CD8-positive, alpha-beta memory T cell (primary cell): ENCODE measurements around the gene TCF7L2. TPM values are rescaled to one million over a fixed set of nuclear protein-coding genes. Genes with fewer than 3 reads are reported as not detected.

Source experiments
- CTCF ChIA-PET: fragments of 350-600 bp; sonication (Branson Sonifier 250); formaldehyde crosslinking; loops from one replicate; lab custom pipeline; 2021; ENCODE audit warnings: antibody characterized with exemption; lab: Charles Lee
- POLR2A ChIA-PET: fragments of 350-600 bp; sonication (Branson Sonifier 250); formaldehyde crosslinking; loops from one replicate; lab custom pipeline; 2021; ENCODE audit warnings: antibody characterized with exemption; lab: Charles Lee
- DNase-seq, 5 donors: peaks; one replicate each; pipeline versions ENCODE4 v3.0.0 to v3.0.0-alpha.2; 2020 to 2022; ENCODE audit warnings: mixed read lengths in 1 of 5
- H3K27ac ChIP-seq: one replicate; pipeline ENCODE4 v1.7.0; 2013; ENCODE audit warnings: low read depth, mild to moderate bottlenecking, low read length, moderate library complexity
- H3K27me3 ChIP-seq: 2 replicates; pipeline ENCODE4 v1.7.0; 2013; ENCODE audit warnings: low read length, mild to moderate bottlenecking; ENCODE audit not compliant: insufficient read depth, poor library complexity, severe bottlenecking
- H3K36me3 ChIP-seq: 2 replicates; pipeline ENCODE4 v1.7.0; 2013; ENCODE audit warnings: mild to moderate bottlenecking, low read length, moderate library complexity; ENCODE audit not compliant: insufficient read depth
- H3K4me1 ChIP-seq: 2 replicates; pipeline ENCODE4 v1.7.0; 2013; ENCODE audit warnings: mild to moderate bottlenecking, low read length, moderate library complexity; ENCODE audit not compliant: insufficient read depth
- H3K4me3 ChIP-seq: 2 replicates; pipeline ENCODE4 v1.7.0; 2013; ENCODE audit warnings: mild to moderate bottlenecking, low read length
- H3K9me3 ChIP-seq: 2 replicates; pipeline ENCODE4 v1.7.0; 2013; ENCODE audit warnings: mild to moderate bottlenecking, low read length
- H3K27ac Mint-ChIP-seq, 8 donors: one replicate each; pipeline ENCODE4 v1.8.0; 2020 to 2021; ENCODE audit warnings: mixed read lengths in 8 of 8, mild to moderate bottlenecking in 6 of 8, inconsistent platforms in 3 of 8, moderate library complexity in 3 of 8
- H3K27me3 Mint-ChIP-seq, 2 donors: one replicate each; pipeline ENCODE4 v1.8.0; 2020 to 2021; ENCODE audit warnings: mixed read lengths in 2 of 2, mild to moderate bottlenecking in 1 of 2, moderate library complexity in 1 of 2
- H3K36me3 Mint-ChIP-seq, 3 donors: one replicate each; pipeline ENCODE4 v1.8.0; 2020 to 2021; ENCODE audit warnings: mixed read lengths in 3 of 3, inconsistent platforms in 1 of 3, mild to moderate bottlenecking in 1 of 3
- H3K4me1 Mint-ChIP-seq, 3 donors: one replicate each; pipeline ENCODE4 v1.8.0; 2020 to 2021; ENCODE audit warnings: mixed read lengths in 3 of 3, inconsistent platforms in 1 of 3, mild to moderate bottlenecking in 1 of 3
- H3K4me3 Mint-ChIP-seq, 7 donors: one replicate each; pipeline ENCODE4 v1.8.0; 2020 to 2021; ENCODE audit warnings: mixed read lengths in 7 of 7, mild to moderate bottlenecking in 6 of 7, moderate library complexity in 4 of 7, inconsistent platforms in 2 of 7
- H3K9me3 Mint-ChIP-seq, 5 donors: one replicate each; pipeline ENCODE4 v1.8.0; 2020 to 2022; ENCODE audit warnings: mixed read lengths in 5 of 5, mild to moderate bottlenecking in 3 of 5, moderate library complexity in 2 of 5, inconsistent platforms in 1 of 5
- polyA plus RNA-seq: library from polyadenylated mRNA; unstranded; fragments of 300-500 nt; fragmentation: Illumina TruSeq; gene quantifications from one replicate; pipeline ENCODE4 v1.2.3, GENCODE V29; 2021
- total RNA-seq, 2 experiments: library from RNA; stranded (reverse); gene quantifications; one replicate each; pipeline ENCODE4 v1.2.3, GENCODE V29; 2021

Gene TCF7L2
- total and polyA plus RNA-seq, 3 experiments from 2014 or later = 0.81 to 1.8 (median 0.89) TPM

DNA sequence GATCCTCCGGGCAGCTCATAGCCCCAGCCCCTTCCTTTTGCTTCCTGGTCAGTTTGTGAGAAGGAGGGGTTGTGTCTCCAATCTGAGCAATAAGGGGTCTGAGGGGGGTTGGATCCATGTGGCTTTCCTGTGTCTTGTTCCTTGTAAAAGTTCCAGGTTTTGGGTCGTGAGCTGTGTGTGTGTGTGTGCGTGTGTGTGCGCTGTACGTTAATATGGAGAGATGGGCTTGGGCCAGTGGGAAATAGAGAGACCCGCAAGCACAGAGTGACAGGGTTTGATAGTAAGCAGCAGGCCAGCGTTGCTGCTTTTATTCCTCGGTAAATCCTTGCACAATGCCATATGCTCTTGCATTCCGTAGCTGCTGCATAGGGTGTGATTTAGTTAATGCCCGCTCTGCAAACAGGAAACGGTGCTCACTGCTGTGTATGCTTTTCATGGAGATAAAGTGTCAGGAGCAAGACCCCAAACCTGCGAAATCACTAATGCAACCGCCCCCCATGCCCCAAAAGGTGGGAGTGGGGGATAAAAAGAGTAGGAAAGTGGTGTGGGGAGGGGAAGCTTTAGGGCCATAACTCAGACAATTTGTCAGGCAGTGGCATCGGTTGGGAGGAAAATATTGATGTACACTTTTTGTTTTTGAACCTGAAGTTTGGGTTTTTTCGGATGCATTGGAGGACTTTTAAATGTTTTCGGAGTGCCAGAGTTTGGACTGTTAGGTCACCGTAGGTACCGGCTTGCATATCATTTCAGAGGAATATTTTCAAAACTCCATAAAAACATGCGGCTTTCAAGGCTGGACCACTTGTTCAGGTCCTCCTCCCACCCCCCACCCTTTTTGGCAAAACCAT lies 108.7 kb downstream of the TCF7L2 start:
- Histone ChIP-seq H3K4me1 (peaks cover 12% of the 10 kb centered on the region), H3K27ac (peak overlapping the region; percentile 57), H3K9me3 (no peaks in the 10 kb centered on the region), H3K36me3 (no peaks in the 10 kb centered on the region), H3K4me3 (no peak overlapping the region), H3K27me3 (no peaks in the 10 kb centered on the region)
- Mint-ChIP-seq H3K27me3 (peaks cover under 1 to 2% of the 10 kb centered on the region in 2 donors), H3K9me3 (no peaks in the 10 kb centered on the region), H3K36me3 (no peaks in the 10 kb centered on the region), H3K4me3 (no peak overlapping the region), H3K4me1 (peaks cover 0 to 2% (median 0%) of the 10 kb centered on the region in 3 donors), H3K27ac (no peak overlapping the region)
- DNase-seq = no peak
- ChIA-PET CTCF (no interaction called here), POLR2A (no interaction called here)

DNA sequence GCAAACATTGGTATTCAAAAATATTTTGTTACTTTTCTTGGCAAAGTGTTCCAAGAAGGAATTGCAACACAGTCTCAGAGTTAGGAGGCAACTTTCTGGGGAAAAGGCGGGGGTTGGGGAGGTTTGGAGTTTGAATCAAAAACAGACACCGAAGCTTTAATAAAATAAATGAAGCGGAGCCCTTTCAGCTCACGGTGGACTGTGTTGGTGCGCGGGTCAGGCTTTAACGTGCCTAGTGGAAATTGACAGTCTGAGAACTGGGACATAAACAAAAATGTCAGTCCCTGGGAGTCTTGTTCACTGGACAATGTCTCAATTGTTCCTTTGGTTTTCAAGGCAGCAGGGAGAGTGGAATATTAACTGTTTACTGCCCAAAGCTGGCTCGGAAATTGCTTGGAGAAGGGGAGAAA lies 109.3 kb downstream of the TCF7L2 start:
- H3K27ac ChIP-seq = peak overlapping the region; percentile 57
- H3K9me3 ChIP-seq = no peaks in the 10 kb centered on the region
- no peak for DNase-seq
- Mint-ChIP-seq H3K27ac (no peak overlapping the region), H3K4me3 (no peak overlapping the region), H3K27me3 (peaks cover 0 to 2% of the 10 kb centered on the region in 2 donors), H3K4me1 (peaks cover 0 to 2% (median 0%) of the 10 kb centered on the region in 3 donors), H3K36me3 (no peaks in the 10 kb centered on the region), H3K9me3 (no peaks in the 10 kb centered on the region)
- H3K36me3 ChIP-seq = no peaks in the 10 kb centered on the region
- H3K27me3 ChIP-seq = no peaks in the 10 kb centered on the region
- POLR2A ChIA-PET = no interaction called here
- peaks cover 12% of the 10 kb centered on the region for H3K4me1 ChIP-seq
- CTCF ChIA-PET = no interaction called here
- H3K4me3 ChIP-seq = no peak overlapping the region

DNA sequence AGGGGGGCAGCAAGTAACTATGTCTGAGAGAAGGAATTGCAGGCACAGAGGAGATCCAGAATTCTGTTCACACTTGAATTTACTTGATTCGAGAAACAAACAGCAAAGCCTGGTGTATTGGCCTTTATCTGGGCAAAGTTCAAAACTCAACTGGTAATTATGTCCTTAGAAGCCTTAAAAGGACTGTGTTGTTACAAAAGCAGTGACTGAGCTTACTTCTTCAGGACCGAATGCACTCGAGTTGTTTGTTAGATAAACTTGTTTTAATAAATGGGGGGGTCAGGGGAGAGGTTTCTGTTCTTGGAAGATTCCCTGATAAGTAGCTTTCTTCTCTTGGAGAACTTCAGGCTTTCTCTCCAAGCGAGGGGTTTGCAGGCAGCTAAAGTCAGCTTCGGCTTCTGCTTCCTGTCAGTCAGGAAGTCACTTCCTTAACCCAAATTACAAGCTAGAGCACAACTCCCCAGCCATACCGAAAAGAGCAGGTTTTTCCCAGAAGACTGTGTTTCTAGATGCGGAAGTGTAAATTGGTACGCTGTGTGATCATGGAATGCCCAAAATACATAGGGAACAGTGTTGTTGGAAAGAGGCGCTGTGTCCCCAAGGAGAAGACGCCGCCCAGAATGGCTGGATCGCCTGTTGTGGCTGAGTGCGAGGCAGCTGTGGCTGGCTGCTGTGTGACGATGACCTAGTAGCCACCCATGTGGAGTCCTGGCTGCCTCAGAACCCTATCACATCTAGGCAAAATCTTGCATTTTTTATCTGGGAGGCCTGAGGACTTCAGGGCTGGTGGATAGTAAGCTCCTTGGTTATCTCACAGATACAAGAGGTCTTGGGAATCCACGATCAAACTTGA lies 110.4 kb downstream of the TCF7L2 start:
- ChIA-PET POLR2A (no interaction called here), CTCF (interaction anchor here (1.0 to 1.6 kb wide), 2 partner anchors 9 to 14 kb away, joined by 3 to 4 read pairs; no protein-coding TSS in a partner anchor)
- peak overlapping the region in 1 of 7 donors; percentile 27 for H3K4me3 Mint-ChIP-seq
- H3K4me1 ChIP-seq = peaks cover 12% of the 10 kb centered on the region
- DNase-seq = no peak
- H3K27me3 ChIP-seq = no peaks in the 10 kb centered on the region
- peaks cover 0 to 2% (median 0%) of the 10 kb centered on the region in 3 donors for H3K4me1 Mint-ChIP-seq
- H3K27me3 Mint-ChIP-seq = peaks cover 0 to 2% of the 10 kb centered on the region in 2 donors
- H3K9me3 ChIP-seq = no peaks in the 10 kb centered on the region
- H3K27ac ChIP-seq = peak overlapping the region; percentile 57
- peak overlapping the region; percentile 26 for H3K4me3 ChIP-seq
- H3K36me3 Mint-ChIP-seq = no peaks in the 10 kb centered on the region
- H3K27ac Mint-ChIP-seq = no peak overlapping the region
- H3K36me3 ChIP-seq = no peaks in the 10 kb centered on the region
- no peaks in the 10 kb centered on the region for H3K9me3 Mint-ChIP-seq

GRCh38 chr10:113061054-113061430 lies 111.0 kb downstream of the TCF7L2 start:
- Mint-ChIP-seq H3K36me3 (no peaks in the 10 kb centered on the region), H3K4me1 (peaks cover 0 to 2% (median 0%) of the 10 kb centered on the region in 3 donors), H3K9me3 (no peaks in the 10 kb centered on the region), H3K4me3 (peak overlapping the region in 1 of 7 donors; percentile 42), H3K27ac (no peak overlapping the region), H3K27me3 (peaks cover 0 to 2% of the 10 kb centered on the region in 2 donors)
- no peaks in the 10 kb centered on the region for H3K9me3 ChIP-seq
- CTCF ChIA-PET = interaction anchor here (1.0 to 1.6 kb wide), 2 partner anchors 9 to 14 kb away, joined by 3 to 4 read pairs; no protein-coding TSS in a partner anchor
- H3K36me3 ChIP-seq = no peaks in the 10 kb centered on the region
- POLR2A ChIA-PET = no interaction called here
- H3K4me3 ChIP-seq = no peak overlapping the region
- no peak for DNase-seq
- H3K27ac ChIP-seq = no peak overlapping the region
- peaks cover 12% of the 10 kb centered on the region for H3K4me1 ChIP-seq
- H3K27me3 ChIP-seq = no peaks in the 10 kb centered on the region

GRCh38 chr10:113061557-113061956 lies 111.5 kb downstream of the TCF7L2 start:
- no peaks in the 10 kb centered on the region for H3K27me3 ChIP-seq
- H3K27ac Mint-ChIP-seq = no peak overlapping the region
- H3K4me3 ChIP-seq = no peak overlapping the region
- no peaks in the 10 kb centered on the region for H3K36me3 Mint-ChIP-seq
- H3K27ac ChIP-seq = no peak overlapping the region
- DNase-seq = no peak
- ChIA-PET CTCF (interaction anchor here (0.6 to 1.6 kb wide), 2 partner anchors 8 to 40 kb away, joined by 4 read pairs; no protein-coding TSS in a partner anchor), POLR2A (no interaction called here)
- no peaks in the 10 kb centered on the region for H3K9me3 ChIP-seq
- H3K4me1 Mint-ChIP-seq = peaks cover 0 to 2% (median 0%) of the 10 kb centered on the region in 3 donors
- H3K4me3 Mint-ChIP-seq = no peak overlapping the region
- peaks cover 0 to 2% of the 10 kb centered on the region in 2 donors for H3K27me3 Mint-ChIP-seq
- H3K36me3 ChIP-seq = no peaks in the 10 kb centered on the region
- no peaks in the 10 kb centered on the region for H3K9me3 Mint-ChIP-seq
- H3K4me1 ChIP-seq = peaks cover 12% of the 10 kb centered on the region

DNA sequence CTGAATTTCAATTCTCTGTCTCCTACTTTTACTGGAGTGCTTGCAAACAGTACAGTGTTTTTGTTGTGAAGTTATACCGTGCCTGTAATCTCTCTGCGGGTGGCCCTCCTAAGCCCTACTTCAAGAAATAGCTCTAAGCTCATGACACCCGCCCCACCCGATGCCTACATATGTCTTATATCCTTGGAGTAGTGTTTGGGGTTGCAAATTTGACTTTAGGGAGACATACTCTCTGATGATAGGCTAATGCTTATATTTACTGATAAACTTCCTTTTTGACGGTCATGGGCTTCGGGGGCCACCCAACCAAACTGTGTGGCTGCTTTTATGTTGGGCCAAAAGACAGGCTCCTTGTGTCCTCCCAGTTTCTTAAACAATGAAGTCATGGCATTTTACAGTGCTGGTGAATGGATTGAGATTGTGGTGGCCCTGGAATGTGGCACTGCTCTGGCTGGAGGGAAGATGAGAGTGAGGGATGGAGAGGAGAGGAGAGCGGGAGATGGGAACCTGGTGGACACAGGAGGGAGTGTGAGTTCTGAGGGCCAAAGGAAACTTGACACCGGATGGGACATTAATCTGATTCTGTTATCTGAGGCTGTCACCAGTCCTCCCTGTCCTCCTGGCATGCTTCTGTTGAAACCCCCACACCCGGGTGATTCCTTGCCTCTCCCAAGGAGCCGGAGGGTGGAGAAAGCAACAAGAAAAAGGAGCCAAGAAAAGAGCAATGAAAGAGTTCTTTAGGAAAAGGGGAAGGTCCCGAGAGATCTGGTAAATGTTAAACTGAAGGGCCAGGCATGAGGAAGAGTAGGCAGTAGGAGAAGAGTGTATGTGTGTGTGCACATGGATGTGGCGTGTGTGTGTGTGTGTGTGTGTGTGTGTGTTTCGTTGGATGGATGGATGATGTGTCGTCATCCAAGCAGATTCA lies 113.3 kb downstream of the TCF7L2 start:
- Histone ChIP-seq H3K4me1 (peaks cover 12% of the 10 kb centered on the region), H3K36me3 (no peaks in the 10 kb centered on the region), H3K9me3 (no peaks in the 10 kb centered on the region), H3K27me3 (no peaks in the 10 kb centered on the region), H3K27ac (no peak overlapping the region), H3K4me3 (no peak overlapping the region)
- H3K36me3 Mint-ChIP-seq = no peaks in the 10 kb centered on the region
- no peak overlapping the region for H3K4me3 Mint-ChIP-seq
- H3K27me3 Mint-ChIP-seq = peaks cover 0 to 2% of the 10 kb centered on the region in 2 donors
- DNase-seq = no peak
- H3K4me1 Mint-ChIP-seq = peaks cover 0 to 2% (median 0%) of the 10 kb centered on the region in 3 donors
- CTCF ChIA-PET = no interaction called here
- POLR2A ChIA-PET = no interaction called here
- no peaks in the 10 kb centered on the region for H3K9me3 Mint-ChIP-seq
- peak overlapping the region in 1 of 8 donors; percentile 19 for H3K27ac Mint-ChIP-seq

- Mint-ChIP-seq H3K4me3 (no peak overlapping the region), H3K27ac (no peak overlapping the region), H3K4me1 (peaks cover 0 to 2% (median 0%) of the 10 kb centered on the region in 3 donors), H3K9me3 (no peaks in the 10 kb centered on the region), H3K36me3 (no peaks in the 10 kb centered on the region), H3K27me3 (peaks cover 0 to 2% of the 10 kb centered on the region in 2 donors)
- no peaks in the 10 kb centered on the region for H3K27me3 ChIP-seq
- DNase-seq = no peak
- H3K4me1 ChIP-seq = peaks cover 12% of the 10 kb centered on the region
- ChIA-PET CTCF (no interaction called here), POLR2A (no interaction called here)
- H3K9me3 ChIP-seq = no peaks in the 10 kb centered on the region
- no peak overlapping the region for H3K4me3 ChIP-seq
- H3K27ac ChIP-seq = no peak overlapping the region
- no peaks in the 10 kb centered on the region for H3K36me3 ChIP-seq
Observed at GRCh38 chr10:113064039-113064438, 114.0 kb downstream of the TCF7L2 start.
